Effector CD4-positive, alpha-beta T cell (primary cell): ENCODE results near the gene CCNB2.

Experiments used
- DNase-seq: peaks from one replicate; pipeline ENCODE4 v3.0.0-alpha.2; 2020

The CCNB2 gene

DNA sequence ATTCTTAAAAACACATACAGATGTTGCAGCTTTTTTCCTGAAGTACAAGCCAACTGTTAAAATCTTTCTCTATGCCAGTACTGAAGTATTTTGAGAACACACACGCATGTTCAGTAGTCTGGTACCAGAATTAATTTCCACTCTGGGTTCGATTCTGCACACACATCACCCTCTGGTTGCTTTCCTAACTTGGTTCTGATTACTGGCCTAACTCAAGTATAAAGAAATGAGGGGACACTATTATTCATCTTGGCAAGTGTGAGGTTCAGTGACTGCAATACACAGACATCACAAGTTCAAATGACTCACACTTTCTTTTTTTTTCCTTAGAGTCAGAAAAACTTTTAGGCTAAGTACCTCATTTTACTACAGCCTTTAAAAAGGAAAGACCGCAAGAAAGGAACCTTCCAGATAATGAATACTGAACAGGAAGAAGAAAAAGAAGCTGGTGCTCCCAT, 64.3 kb downstream of the CCNB2 start:
- DNase-seq = no peak

DNA sequence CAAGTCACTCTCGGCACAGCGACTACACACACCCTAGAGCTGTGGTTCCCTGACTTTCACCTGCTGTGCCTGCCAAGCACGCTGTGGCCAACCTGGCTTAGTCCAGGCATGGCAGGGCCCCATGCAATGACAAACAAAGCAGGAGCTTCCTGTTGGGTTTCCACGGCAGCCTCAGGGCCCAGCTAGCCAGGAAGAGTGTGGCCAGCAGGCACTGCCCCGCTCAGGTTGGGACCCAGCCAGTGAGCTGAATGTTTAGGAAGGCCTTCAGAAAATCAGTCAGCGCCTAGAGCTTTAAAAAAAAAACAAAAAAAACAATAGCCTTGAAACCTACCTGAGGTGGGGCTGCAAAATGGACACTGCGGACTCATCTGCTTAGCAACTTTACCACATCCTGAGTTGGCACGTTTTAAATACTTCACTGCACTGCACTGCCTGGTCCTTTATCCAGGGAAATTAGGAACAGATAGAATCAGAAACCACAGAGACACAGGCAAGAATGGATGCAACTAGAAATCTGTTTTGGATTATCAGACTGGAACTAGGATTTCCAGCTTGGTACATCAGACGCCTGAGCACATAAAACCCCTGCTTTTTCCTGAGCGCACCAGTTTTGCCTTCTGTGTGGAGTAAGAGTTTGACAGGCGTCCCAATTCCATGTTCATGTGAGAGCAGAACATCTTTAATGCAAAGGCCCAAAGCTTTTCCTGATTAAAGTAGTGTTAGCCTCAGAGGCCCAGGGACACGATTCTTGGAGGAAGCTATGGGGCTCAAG, 65.5 kb downstream of the CCNB2 start:
- no peak for DNase-seq

DNA sequence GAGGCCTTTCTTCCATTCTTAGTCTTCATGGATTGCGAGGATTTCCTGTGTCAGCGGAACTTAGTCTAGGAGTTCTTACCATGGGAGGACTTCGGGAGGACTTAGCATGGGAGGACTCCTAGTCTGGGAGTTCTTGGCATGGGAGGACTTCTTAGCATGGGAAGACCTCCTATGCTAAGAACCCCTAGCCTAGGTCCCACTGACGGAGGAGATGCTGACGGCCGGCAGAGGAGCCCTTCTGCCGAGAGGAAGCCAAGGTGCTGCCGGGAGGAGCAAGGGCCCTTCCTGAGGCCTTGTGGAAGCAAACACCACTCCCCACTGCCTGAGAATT, 66.1 kb downstream of the CCNB2 start:
- DNase-seq = no peak

DNA sequence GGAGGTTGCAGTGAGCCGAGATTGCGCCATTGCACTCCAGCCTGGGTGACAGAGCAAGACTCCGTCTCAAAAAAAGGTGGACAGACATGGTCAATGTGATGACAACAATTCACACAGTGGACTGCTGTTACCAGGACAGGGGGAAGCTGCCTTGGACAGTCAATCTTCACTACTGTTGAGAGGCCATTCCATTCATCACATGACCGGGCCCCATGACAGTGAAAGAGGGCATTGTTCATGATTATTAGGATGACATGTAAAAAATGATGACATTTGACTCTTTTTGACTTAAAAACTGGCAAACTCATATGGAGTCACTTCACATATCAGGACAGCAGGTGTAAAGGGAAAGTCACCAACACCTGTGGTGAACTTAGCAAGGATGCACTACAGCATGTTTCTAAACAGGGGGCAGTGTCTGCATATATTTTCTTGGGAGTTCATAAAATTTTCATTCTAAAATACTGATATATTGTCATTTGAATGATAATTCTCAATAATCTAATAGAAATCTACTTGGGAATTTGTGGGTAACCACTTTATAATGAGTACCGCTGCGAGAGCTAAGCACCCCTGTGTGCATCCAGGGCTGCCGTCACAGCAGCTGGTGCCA, 67.4 kb downstream of the CCNB2 start:
- DNase-seq = no peak

DNA sequence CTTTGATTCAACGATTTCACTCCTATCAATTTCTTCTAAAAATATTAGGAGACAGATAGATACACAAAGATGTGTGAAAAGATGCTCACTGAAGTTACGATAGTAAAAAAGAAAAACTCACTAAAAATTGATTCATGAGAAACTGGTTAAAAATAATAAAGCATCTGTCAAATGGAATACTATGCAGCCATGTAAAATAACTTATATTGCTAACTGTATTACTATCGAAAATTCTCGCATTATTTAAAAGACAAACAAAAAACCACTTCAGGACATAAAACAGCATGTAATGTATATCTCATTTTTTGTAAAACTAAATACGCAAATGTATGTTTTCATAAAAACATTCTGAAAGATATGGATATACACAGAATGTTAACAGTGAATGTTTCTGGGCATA, 68.2 kb downstream of the CCNB2 start:
- DNase-seq = no peak

DNA sequence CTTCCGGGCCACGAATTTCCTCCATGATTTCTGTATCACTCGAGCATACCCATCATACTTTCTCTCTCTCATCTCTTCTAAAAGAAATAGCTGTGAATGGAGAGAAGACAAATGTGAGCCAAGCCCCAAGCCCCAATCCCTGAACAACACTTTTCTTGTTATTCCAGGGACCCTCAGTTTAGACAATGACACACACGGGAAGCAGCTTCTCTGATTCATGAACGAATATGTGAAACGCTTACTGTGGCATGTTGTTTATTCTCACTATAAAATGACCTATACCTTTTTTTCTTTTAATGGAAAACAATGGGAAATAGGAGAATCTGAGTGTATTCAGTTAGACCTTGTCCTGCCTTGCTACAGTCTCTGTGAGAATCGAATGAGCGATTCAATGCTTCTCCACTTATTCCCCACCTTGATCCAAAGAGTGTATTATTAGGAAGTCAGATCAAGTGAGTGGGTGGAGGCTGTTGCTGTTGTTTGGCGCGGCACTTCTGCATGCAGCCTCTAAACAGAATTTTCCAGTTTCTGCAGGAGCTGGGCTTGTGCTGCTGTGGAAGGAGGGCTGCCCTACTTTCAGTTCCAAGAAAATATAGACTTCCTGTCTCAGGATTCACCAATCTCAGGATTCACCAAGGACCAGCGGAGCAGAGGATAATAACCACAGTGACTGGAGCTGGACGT, 69.3 kb downstream of the CCNB2 start:
- no peak for DNase-seq
